Stimulated activated CD4-positive, alpha-beta T cell treated with anti-CD3 and anti-CD28 coated beads, Interleukin-4, amount 100 ng/mL, for 1 hour (primary cell): Measurements from ENCODE around the gene ZNF397.

Experiments used
- DNase-seq: peaks from one replicate; pipeline ENCODE4 v3.0.0-alpha.2; 2020

ZNF397 gene

DNA sequence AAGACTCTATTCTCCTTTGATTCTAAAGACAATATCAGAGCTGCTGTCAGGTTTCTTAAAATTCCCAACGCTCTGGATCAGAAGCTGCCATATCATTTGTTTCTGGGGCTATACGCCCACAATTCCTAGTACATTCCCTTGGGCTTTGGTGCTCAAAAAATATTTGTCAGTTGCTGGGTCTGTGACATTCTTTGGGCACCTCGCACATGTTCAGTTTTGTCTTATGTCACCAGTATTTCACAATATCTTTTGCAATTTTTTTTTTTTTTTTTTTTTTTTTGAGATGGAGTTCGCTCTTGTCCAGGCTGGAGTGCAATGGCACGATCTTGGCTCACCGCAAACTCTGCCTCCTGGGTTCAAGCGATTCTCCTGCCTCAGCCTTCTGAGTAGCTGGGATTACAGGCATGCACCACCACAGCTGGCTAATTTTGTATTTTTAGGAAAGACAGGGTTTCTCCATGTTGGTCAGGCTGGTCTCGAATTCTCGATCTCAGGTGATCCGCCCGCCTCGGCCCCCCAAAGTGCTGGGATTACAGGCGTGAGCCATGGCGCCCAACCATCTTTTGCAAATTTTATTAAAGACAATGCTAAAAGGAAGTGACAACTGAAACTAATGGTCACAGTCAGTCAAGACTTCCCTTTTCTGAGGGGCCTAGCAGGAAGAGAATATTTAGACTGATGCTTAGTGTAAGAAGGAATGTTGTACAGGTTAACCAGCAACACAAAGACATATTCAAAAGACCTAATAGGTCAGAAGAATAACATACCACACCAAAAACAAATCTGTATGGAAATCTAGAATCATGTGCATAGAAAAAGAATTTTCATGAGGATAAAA, 6.8 kb downstream of the ZNF397 start:
- no peak for DNase-seq

- no peak for DNase-seq
Measured at GRCh38 chr18:35248429-35248828, 7.6 kb downstream of the ZNF397 start.

DNA sequence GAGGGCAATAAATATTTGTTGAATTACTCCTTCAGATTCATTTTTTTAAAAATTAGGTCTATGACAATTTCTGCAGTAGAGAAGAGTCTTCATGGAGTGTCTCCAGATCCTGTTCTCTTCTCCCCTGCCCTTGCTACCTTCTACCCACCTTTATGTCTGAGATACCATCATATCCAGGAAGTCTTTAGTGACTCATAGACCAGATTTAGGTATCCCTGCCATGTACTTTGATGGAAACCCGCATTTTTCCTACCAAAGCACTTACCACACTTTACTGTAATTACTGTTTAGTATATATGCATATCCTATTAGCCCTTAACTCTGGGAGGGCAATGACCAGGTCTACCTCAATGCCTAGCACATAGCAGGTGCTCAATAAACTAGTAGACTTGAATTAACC, 11.6 kb downstream of the ZNF397 start:
- DNase-seq = no peak

DNA sequence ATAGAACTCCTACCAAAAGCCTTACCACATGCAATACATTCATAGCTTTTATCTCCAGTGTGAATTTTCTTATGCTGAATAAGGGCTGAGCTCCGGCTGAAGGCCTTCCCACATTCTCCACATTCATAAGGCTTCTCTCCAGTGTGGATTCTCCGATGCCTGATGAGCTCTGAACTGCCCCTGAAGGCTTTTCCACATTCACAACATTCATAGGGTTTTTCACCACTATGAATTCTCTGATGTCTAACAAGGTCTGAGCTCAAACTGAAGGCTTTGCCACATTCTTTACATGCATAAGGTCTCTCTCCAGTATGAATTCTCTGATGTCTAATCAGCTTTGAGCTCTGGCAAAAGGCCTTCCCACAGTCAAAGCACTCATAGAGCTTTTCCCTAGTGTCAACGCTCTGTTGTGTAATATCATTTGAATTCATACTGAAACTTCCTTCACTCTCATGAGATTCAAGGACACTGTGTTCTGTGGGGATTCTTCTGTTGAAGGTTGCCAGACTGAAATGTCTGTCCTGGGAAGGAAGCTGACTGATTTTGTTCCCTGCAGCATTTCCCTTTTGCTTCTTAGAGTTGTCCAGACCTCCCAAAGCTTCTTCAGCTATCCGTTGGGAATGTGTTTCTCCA, 12.9 kb downstream of the ZNF397 start:
- no peak for DNase-seq

DNA sequence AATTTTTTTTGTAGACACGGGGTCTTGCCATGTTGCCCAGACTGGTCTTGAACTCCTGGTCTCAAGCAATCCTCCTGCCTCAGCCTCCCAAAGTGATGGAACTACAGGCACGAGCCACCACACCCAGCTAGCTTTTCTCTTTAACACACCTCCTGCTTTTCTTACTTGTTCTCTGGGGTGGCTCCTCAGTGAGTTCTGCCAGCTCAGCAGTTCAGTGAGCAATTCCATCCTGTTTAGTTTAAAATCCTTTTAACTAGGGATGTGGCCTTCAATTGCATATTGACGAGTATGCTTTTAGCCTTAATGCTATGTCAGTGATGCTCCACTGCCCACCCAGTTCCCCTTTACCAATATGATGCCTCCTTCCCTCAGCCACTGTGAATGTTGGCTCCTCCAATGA, 16.1 kb downstream of the ZNF397 start:
- DNase-seq = no peak

DNA sequence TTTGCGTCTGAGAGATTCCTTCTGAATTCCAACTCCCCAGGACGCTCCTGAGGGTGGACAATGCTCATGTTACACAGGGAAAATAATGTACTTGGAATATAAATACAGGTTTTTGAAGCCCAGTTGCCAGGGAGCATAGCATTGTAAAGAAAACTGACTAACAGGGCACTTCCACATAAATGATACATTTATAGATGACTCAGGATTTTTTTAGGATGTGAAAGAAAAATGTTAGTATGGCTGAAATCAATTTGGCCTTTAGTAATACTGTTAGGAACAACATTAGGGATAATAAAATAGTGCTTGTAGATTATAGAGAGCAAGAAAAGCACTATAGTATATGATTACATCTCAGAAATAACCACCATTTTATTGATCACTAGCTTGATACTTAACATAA, 23.6 kb downstream of the ZNF397 start:
- DNase-seq = no peak

GRCh38 chr18:35267161-35267651, 26.4 kb downstream of the ZNF397 start:
- peak; percentile 78 for DNase-seq

- DNase-seq = peak; percentile 16
Measured at GRCh38 chr18:35267809-35268208, 27.0 kb downstream of the ZNF397 start.

DNA sequence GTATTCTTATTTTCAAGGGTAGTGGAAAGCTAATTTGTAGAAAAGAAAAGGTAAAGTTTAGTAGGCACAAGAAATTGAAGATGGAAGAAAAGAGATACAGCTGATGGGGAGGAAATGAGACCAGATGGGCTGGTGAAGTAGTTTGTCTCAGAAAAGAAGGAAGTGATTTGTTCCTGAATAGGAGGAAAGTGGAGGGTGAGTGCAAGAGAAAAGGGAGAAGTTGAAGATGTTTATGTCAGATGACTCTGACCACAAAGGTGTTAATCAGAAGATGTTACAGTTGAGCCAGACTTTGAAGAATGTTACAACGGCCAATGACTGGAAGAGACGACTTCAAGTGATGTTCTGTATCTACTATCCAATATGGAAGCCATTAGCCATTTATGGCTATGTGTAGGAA, 28.0 kb downstream of the ZNF397 start:
- no peak for DNase-seq

GRCh38 chr18:35271656-35272055, 30.8 kb downstream of the ZNF397 start:
- DNase-seq = no peak

DNA sequence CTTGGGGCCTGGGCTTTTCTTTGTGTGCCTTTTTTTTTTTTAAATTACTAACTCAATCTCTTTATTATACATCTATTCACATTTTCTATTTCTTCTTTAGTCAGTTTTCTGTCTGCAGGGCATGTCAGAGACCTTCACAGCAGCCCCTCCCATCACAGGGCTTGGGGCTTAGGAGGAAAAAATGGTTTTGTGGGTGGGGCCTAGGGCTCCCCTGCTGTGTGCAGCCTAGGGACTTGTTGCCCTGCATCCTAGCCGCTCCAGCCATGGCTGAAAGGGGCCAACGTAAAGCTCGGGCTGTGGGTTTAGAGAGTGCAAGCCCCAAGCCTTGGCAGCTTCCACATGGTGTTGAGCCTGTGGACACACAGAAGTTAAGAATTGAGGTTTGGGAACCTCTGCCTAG, 35.4 kb downstream of the ZNF397 start:
- no peak for DNase-seq

DNA sequence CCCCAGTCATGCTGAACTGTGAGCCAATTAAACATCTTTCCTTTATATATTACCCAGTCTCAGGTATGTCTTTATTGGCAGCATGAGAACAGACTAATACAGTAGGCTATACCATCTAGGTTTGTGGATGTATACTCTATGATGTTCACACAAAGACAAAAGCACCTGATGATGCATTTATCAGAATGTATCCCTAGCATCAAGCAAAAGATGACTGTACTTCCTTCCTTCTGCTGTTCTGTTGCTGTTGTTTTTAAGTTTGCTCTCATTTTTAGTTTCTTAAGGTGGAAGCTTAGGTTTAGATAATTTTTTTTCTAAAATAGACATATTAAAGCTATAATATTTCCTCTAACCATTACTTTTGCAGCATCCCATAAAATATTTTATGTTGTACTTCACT, 36.8 kb downstream of the ZNF397 start:
- no peak for DNase-seq

DNA sequence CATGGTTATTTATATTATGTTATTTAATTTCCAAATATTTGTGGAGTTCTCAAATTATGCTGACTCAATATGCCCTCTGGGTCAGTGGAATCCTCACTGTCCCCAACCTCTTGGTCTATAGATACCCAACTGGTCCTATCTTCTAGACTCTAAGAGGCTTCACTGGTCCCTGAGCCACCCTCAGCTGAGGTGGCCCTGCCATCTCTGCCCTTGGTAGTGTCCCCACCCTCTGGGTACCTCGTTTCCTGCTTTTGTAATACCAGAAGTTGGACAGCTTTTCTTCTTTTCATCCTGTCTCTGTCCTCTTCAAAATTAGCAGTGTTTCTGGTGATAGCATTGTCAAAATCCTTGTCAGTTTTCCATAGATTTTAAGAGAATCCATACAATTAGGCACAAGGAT, 37.3 kb downstream of the ZNF397 start:
- DNase-seq = no peak

DNA sequence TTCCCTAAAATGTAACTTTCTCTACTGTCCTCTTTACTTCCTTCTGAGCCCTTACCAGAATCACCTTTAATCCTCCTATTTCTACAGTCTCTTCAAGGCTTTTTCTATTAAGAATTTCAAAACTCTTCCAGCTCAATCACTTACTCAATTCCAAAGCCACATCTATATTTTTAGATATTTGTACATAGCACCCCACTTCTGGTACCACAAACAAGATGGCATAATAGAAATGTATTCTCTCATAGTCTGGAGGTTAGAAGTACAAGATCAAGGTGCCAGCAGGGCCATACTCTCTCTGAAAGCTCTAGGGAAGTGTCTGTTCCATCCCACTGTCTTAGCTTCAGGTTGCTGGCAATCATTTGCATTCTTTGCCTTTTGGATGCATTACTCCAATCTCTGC, 38.1 kb downstream of the ZNF397 start:
- DNase-seq = no peak

- DNase-seq = no peak
Measured at GRCh38 chr18:35282353-35282752, 41.5 kb downstream of the ZNF397 start.

DNA sequence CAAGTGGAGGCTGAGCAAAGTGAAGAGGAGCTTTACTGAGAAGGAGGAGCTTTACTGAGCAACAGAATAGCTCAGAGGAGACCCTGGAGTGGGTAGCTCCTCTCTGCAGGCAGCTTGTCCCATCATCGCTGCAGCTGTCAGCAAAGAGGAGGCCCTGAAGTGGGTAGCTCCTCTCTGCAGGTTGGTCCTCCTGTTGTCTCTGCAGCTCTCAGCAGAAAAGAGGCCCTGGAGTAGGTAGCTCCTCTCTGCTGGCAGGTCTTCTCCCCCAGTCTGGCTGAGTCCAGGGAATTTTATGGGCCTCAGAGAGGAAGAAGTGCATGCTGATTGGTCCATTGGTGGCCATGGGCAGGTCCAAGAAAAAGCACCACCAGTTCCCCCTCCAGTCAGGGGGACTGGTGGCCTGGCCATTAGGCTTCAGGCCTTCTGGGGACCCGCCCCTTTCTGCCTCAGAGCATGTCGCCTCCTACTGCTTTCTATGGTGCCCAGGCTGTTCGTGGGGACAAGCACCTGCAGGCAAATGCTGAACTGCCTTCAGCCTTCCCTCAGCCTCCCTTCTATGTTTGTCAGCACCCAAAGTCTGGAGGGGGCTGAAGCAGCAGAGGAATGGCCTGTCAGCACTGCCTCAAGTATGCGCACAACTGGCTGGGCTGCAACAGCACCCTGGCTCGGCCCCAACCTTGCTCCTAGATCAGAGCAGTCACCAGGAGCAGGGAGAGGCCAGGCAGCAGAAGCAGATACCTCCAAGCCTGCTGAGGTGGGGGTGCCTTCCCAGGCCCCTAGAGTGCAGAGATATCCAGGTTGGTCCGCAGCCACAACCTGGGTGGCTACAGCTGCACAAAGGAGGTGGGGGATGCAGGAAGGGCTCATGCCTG, 43.3 kb downstream of the ZNF397 start:
- DNase-seq = no peak

DNA sequence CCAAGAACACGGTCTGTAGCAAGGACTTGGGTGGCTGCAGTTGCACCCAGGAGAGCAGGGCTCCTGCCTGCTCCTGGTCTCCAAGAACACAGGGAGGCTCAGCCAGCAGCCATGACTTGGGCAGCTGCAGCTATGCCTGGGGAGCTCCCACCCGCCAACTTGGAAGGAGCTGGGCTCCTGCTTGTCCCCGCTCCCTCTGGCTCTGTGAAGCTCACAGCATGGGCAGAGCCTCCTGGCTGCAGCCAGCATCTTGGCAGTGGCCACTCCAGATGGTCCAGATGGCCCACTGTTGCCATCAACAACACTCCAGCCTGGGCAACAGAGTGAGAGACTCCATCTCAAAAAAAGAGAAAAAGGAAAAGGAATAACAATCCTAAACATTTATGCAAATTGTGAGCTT, 44.0 kb downstream of the ZNF397 start:
- no peak for DNase-seq

GRCh38 chr18:35289293-35289692, 48.5 kb downstream of the ZNF397 start:
- no peak for DNase-seq

DNA sequence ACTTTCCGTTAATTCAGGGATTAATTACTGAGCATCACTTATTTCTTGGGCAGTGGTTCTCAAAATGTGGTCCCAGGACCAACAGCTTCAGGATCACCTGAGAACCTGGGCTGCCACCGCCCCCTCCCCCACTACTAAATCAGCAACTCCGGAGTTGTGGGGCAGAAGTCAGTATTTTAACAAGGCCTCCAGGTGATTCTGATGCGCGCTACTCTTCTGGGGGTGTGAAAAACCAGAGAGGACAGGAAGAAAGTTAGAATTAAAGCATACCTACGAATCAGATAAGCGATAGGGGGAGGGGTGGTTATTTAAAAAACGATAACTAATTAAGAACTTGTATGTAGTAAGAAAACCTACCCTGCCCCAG, 48.9 kb downstream of the ZNF397 start:
- DNase-seq = peak; percentile 29

GRCh38 chr18:35290094-35290735, 49.4 kb downstream of the ZNF397 start, which contains the start of gene ZSCAN30:
Gene ZSCAN30, minus strand, starts transcription at chr18:35290229. Its CDS starts 25,877 bp downstream, at chr18:35264352.
- peak; percentile 96 for DNase-seq

GRCh38 chr18:35291166-35291565, 50.3 kb downstream of the ZNF397 start:
- no peak for DNase-seq

DNA sequence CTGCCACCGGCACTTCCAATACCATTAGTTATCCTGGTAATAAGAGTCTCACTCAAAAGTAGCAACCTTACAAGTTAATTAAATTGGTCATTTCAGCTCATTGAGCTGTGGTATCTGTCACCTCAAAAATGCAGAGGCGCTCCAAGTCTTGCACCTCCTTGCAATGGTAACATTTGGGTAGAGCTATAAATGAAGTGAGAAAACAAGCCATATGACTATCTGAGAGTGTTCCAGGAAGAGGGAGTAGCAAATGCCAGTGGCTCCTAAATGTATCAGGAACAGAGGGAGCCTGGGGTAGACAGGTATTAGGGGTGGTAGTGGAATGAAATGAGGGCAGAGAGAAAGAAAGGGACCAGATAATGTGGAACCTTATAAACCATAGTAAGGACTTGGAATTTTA, 55.2 kb downstream of the ZNF397 start:
- no peak for DNase-seq

GRCh38 chr18:35303610-35304009, 62.8 kb downstream of the ZNF397 start:
- DNase-seq = no peak
